Measurements from ENCODE around the gene TFDP1. TPM values are rescaled to one million over a fixed set of nuclear protein-coding genes. Genes with fewer than 3 reads are reported as not detected.
A peak's percentile ranks its signal among the peaks of the same experiment; 100 is the strongest.

TFDP1 gene
- total RNA-seq, 1 experiment from 2014 or later = 31.4 TPM

DNA sequence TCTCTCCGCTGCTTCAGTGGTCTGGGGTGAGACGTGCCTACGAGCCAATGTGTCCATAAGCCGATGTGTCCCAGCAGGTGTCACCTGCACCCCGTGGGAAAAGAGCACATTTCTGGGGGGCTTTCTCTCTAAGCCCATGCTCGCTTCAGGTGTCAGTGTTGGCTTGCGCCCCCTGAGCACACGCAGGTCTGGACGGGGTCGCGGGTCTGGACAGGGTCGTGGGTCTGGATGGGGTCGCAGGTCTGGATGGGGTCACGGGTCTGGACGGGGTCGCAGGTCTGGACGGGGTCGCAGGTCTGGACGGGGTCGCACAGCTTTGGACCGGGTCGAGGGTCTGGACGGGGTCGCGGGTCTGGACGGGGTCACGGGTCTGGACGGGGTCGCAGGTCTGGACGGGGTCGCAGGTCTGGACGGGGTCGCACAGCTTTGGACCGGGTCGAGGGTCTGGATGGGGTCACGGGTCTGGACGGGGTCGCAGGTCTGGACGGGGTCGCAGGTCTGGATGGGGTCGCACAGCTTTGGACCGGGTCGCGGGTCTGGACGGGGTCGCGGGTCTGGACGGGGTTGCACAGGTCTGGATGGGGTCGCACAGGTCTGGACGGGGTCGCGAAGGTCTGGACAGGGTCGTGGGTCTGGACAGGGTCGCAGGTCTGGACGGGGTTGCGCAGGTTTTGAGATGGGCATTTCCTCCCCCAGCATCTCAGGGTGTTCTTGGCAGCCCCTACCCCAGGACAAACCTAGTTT, 24.5 kb upstream of the TFDP1 start:
- BruUV-seq (replicated peaks) = no TSS peak
- H3K9me3 Mint-ChIP-seq (ENCODE audit: low read depth, unreplicated experiment) = no peaks in the 10 kb centered on the region
- no peaks in the 10 kb centered on the region for H3K4me1 Mint-ChIP-seq (ENCODE audit: low read depth, unreplicated experiment)
- intact Hi-C loops (cut with micrococcal nuclease; ENCODE audit: unreplicated experiment) = no loop called here
- no peak for DNase-seq
- CTCF ChIA-PET = no interaction called here
- no peaks in the 10 kb centered on the region for H3K36me3 Mint-ChIP-seq (ENCODE audit: insufficient read depth, unreplicated experiment)
- TF ChIP-seq, protein P1, sequence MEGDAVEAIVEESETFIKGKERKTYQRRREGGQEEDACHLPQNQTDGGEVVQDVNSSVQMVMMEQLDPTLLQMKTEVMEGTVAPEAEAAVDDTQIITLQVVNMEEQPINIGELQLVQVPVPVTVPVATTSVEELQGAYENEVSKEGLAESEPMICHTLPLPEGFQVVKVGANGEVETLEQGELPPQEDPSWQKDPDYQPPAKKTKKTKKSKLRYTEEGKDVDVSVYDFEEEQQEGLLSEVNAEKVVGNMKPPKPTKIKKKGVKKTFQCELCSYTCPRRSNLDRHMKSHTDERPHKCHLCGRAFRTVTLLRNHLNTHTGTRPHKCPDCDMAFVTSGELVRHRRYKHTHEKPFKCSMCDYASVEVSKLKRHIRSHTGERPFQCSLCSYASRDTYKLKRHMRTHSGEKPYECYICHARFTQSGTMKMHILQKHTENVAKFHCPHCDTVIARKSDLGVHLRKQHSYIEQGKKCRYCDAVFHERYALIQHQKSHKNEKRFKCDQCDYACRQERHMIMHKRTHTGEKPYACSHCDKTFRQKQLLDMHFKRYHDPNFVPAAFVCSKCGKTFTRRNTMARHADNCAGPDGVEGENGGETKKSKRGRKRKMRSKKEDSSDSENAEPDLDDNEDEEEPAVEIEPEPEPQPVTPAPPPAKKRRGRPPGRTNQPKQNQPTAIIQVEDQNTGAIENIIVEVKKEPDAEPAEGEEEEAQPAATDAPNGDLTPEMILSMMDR (IDR thresholded peaks at IDR 0.05; ENCODE audit: unreplicated experiment) = no peak
- no peak overlapping the region for H3K4me3 Mint-ChIP-seq (ENCODE audit: low read depth, unreplicated experiment)
- H3K27ac Mint-ChIP-seq (ENCODE audit: unreplicated experiment) = no peak overlapping the region
- peaks cover 15% of the 10 kb centered on the region for H3K27me3 Mint-ChIP-seq (ENCODE audit: unreplicated experiment)

DNA sequence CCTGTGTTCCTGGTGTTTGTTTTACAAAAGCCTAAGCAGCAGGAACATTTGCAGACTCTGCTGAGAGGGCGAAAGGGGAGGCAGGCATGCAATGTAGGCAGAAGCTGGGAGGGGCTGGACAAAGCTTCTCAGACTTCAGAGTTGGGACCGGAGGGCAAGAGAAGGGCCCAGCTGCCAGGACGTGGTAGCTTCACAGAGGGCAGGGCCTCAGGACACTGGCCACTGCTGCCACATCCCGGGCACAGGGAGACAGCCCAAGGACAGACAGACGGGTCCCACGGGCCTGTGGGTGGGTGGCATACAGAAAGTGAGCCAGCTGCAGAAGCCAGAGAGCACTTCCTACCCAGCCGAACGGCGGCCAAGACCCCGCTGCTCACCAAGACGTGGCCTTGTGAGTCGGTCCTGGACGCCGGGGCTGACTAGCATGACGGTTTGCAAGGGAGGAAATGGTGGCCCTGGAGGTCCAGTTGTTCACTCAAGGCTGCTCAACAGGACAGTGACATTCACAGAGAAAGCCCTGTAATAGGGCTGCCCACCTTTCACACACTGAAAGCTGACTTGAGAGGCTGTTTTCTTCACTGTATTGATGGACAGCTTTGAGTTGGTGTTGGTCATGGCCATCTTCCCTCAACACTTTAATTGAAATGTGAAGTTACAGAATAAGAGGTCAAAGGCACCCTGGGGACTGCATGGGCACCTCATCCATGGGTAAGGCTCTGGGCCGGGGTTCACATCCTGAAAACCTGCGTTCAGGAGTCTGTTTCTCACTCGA, 23.7 kb upstream of the TFDP1 start:
- DNase-seq = no peak
- Mint-ChIP-seq H3K4me1 (ENCODE audit: low read depth, unreplicated experiment) (no peaks in the 10 kb centered on the region), H3K9me3 (ENCODE audit: low read depth, unreplicated experiment) (no peaks in the 10 kb centered on the region), H3K27ac (ENCODE audit: unreplicated experiment) (no peak overlapping the region), H3K36me3 (ENCODE audit: insufficient read depth, unreplicated experiment) (no peaks in the 10 kb centered on the region), H3K4me3 (ENCODE audit: low read depth, unreplicated experiment) (no peak overlapping the region), H3K27me3 (ENCODE audit: unreplicated experiment) (peaks cover 15% of the 10 kb centered on the region)
- CTCF ChIA-PET = no interaction called here
- BruUV-seq (replicated peaks) = no TSS peak
- intact Hi-C loops (cut with micrococcal nuclease; ENCODE audit: unreplicated experiment) = no loop called here
- TF ChIP-seq, protein P1 (IDR thresholded peaks at IDR 0.05; ENCODE audit: unreplicated experiment) = no peak

DNA sequence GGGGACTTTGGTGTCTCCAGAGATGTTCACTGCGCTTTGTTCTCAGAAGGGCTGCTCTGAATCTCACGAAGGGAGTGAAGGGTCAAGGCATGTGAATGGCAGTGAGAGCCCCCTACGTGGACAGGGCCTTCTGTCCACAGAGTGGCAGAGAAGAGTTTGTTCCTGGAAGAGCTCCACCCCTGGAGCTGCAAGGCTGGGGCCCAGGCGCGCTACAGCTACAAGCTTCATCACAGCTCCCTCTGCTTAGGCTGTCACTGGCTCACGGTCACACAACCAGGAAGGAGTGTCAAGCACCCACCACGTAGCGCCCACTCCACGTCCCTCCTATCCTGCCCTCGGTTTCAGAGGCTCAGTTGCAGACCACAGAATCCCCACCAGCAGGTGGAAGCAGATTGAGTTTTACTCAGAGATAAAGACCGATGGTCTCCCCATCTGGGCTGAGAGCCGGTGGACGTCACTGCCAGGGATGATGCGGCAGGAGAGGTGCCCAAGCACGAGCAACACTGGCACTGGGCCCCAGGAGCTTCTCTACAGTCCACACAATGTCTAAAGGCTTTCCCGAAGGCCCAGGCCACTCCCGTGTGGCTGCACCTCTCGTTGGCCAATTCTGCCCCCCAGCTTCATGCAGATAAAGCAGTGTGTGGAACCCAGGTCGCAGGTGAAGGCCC, 23.0 kb upstream of the TFDP1 start:
- Mint-ChIP-seq H3K4me1 (ENCODE audit: low read depth, unreplicated experiment) (no peaks in the 10 kb centered on the region), H3K27me3 (ENCODE audit: unreplicated experiment) (peaks cover 15% of the 10 kb centered on the region), H3K9me3 (ENCODE audit: low read depth, unreplicated experiment) (no peaks in the 10 kb centered on the region), H3K36me3 (ENCODE audit: insufficient read depth, unreplicated experiment) (no peaks in the 10 kb centered on the region), H3K4me3 (ENCODE audit: low read depth, unreplicated experiment) (no peak overlapping the region), H3K27ac (ENCODE audit: unreplicated experiment) (no peak overlapping the region)
- BruUV-seq (replicated peaks) = no TSS peak
- DNase-seq = no peak
- CTCF ChIA-PET = no interaction called here
- TF ChIP-seq, protein P1 (IDR thresholded peaks at IDR 0.05; ENCODE audit: unreplicated experiment) = no peak
- intact Hi-C loops (cut with micrococcal nuclease; ENCODE audit: unreplicated experiment) = no loop called here

DNA sequence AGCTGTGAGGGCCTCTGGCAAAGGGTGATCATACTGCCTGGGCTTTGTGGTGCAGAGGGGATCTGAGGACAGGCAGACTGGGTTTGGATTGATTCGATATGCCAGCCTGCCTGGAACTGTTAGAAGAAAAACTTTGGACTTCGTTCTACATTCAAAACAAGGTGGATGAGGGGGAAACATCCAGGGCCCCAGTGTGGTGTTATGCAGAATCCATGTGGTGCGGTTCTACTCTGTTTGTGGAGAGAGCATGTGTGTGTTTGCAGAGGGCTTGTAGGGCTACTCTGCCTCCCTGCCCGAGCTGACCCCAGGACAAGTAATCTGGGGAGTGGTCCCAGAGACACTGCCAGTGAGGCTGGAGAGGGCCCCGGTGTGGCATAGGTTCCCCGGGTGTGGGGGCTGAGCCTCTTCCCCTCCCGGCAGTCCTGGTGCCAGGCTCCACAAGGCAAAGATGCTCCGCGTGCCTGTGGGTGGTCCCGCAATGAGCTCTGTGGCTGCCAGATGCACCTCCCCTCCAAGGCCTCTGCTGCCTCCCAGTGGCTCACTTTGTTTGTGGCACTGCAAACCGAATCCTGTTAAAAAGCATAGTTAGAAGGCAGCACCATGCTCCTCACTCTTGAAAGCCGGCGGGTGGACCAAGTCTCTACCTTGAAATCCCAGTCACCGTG, 22.3 kb upstream of the TFDP1 start:
- TF ChIP-seq, protein P1 (IDR thresholded peaks at IDR 0.05; ENCODE audit: unreplicated experiment) = no peak
- intact Hi-C loops (cut with micrococcal nuclease; ENCODE audit: unreplicated experiment) = no loop called here
- no peak overlapping the region for H3K4me3 Mint-ChIP-seq (ENCODE audit: low read depth, unreplicated experiment)
- peak; percentile 34 for DNase-seq
- no TSS peak for BruUV-seq (replicated peaks)
- no peak overlapping the region for H3K27ac Mint-ChIP-seq (ENCODE audit: unreplicated experiment)
- no peaks in the 10 kb centered on the region for H3K4me1 Mint-ChIP-seq (ENCODE audit: low read depth, unreplicated experiment)
- H3K36me3 Mint-ChIP-seq (ENCODE audit: insufficient read depth, unreplicated experiment) = no peaks in the 10 kb centered on the region
- CTCF ChIA-PET = no interaction called here
- H3K27me3 Mint-ChIP-seq (ENCODE audit: unreplicated experiment) = peaks cover 15% of the 10 kb centered on the region
- H3K9me3 Mint-ChIP-seq (ENCODE audit: low read depth, unreplicated experiment) = no peaks in the 10 kb centered on the region

Measured in Calu3 (cell line).